Jurkat, Clone E6-1 (cell line): ENCODE results near the gene GRIK1.

Experiments used
- DNase-seq: peaks from one replicate; pipeline ENCODE4 v3.0.0-alpha.2; 2011; ENCODE audit warnings: low read depth, low spot score
- H3K4me3 ChIP-seq: 2 replicates; pipeline ENCODE4 v1.5.1; 2011; ENCODE audit warnings: mild to moderate bottlenecking, low read length, control low read depth, moderate library complexity

Gene GRIK1

GRCh38 chr21:29697555-29698193 lies 242.1 kb downstream of the GRIK1 start:
- no peak overlapping the region for H3K4me3 ChIP-seq
- DNase-seq: peak; percentile 4

GRCh38 chr21:29696937-29697336 lies 242.9 kb downstream of the GRIK1 start:
- H3K4me3 ChIP-seq: no peak overlapping the region
- DNase-seq: no peak

- H3K4me3 ChIP-seq: no peak overlapping the region
- DNase-seq: peak; percentile 11
These were observed 247.9 kb downstream of the GRIK1 start for GRCh38 chr21:29691616-29692491.

GRCh38 chr21:29689753-29690152 lies 250.0 kb downstream of the GRIK1 start:
- no peak for DNase-seq

GRCh38 chr21:29684106-29684505 lies 255.7 kb downstream of the GRIK1 start:
- no peak overlapping the region for H3K4me3 ChIP-seq
- no peak for DNase-seq

More at GRCh38 chr21:29689753-29690152, 250.0 kb downstream of the GRIK1 start:
- no peak overlapping the region for H3K4me3 ChIP-seq

- H3K4me3 ChIP-seq: no peak overlapping the region
- no peak for DNase-seq
These were observed 257.0 kb downstream of the GRIK1 start for GRCh38 chr21:29682800-29683199.

- no peak overlapping the region for H3K4me3 ChIP-seq
- no peak for DNase-seq
These were observed 259.5 kb downstream of the GRIK1 start for GRCh38 chr21:29680273-29680672.

- no peak for DNase-seq
- no peak overlapping the region for H3K4me3 ChIP-seq
These were observed 261.2 kb downstream of the GRIK1 start for GRCh38 chr21:29678626-29679025.

- DNase-seq: no peak
- no peak overlapping the region for H3K4me3 ChIP-seq
These were observed 262.5 kb downstream of the GRIK1 start for GRCh38 chr21:29677326-29677725.

GRCh38 chr21:29676395-29676794 lies 263.4 kb downstream of the GRIK1 start:
- no peak for DNase-seq
- no peak overlapping the region for H3K4me3 ChIP-seq

GRCh38 chr21:29675451-29675850 lies 264.3 kb downstream of the GRIK1 start:
- no peak overlapping the region for H3K4me3 ChIP-seq
- no peak for DNase-seq

GRCh38 chr21:29674343-29674742 lies 265.5 kb downstream of the GRIK1 start:
- no peak overlapping the region for H3K4me3 ChIP-seq
- no peak for DNase-seq

GRCh38 chr21:29673096-29673610 lies 266.6 kb downstream of the GRIK1 start:
- DNase-seq: no peak
- H3K4me3 ChIP-seq: no peak overlapping the region

- H3K4me3 ChIP-seq: no peak overlapping the region
- DNase-seq: no peak
These were observed 268.1 kb downstream of the GRIK1 start for GRCh38 chr21:29671728-29672127.

GRCh38 chr21:29670228-29670627 lies 269.6 kb downstream of the GRIK1 start:
- DNase-seq: no peak

GRCh38 chr21:29669416-29669815 lies 270.4 kb downstream of the GRIK1 start:
- DNase-seq: no peak
- no peak overlapping the region for H3K4me3 ChIP-seq

More at GRCh38 chr21:29670228-29670627, 269.6 kb downstream of the GRIK1 start:
- H3K4me3 ChIP-seq: no peak overlapping the region

- DNase-seq: no peak
- no peak overlapping the region for H3K4me3 ChIP-seq
These were observed 272.1 kb downstream of the GRIK1 start for GRCh38 chr21:29667651-29668050.

GRCh38 chr21:29664615-29665014 lies 275.2 kb downstream of the GRIK1 start:
- DNase-seq: no peak
- H3K4me3 ChIP-seq: no peak overlapping the region

- no peak overlapping the region for H3K4me3 ChIP-seq
- DNase-seq: no peak
These were observed 277.9 kb downstream of the GRIK1 start for GRCh38 chr21:29661672-29662442.
